Heart left ventricle (tissue), 16 donors: ENCODE results near the gene TMEM40. TPM values are rescaled to one million over a fixed set of nuclear protein-coding genes. Genes with fewer than 3 reads are reported as not detected.

Experiments used
- ATAC-seq, 4 donors: fragments of 200-7000 bp; cut with Tn5 transposase; one replicate each; pipeline ENCODE4 v1.9.1; 2020 to 2022; ENCODE audit warnings: moderate library complexity in 4 of 4, mild to moderate bottlenecking in 3 of 4, moderate number of reproducible peaks in 1 of 4
- DNase-seq, 5 donors: peaks; one replicate each; pipeline ENCODE4 v3.0.0-alpha.2; 2020
- H3K27ac ChIP-seq, 12 donors: fragments of 200-600 bp; sonication (generic) in 4 of 12; one replicate each; pipeline versions ENCODE4 v1.5.0 to v1.8.0; 2016 to 2022; ENCODE audit warnings: mild to moderate bottlenecking in 2 of 12
- H3K27me3 ChIP-seq, 9 donors: fragments of 200-600 bp; sonication (generic) in 2 of 9; one replicate each; pipeline versions ENCODE4 v1.5.1 to v1.8.0; 2016 to 2022; ENCODE audit warnings: mild to moderate bottlenecking in 3 of 9
- H3K36me3 ChIP-seq, 9 donors: fragments of 200-600 bp; sonication (generic) in 2 of 9; one replicate each; pipeline versions ENCODE4 v1.5.0 to v1.8.0; 2018 to 2022; ENCODE audit warnings: mild to moderate bottlenecking in 2 of 9
- H3K4me1 ChIP-seq, 12 donors: fragments of 200-600 bp; sonication (generic) in 4 of 12; one replicate each; pipeline versions ENCODE4 v1.5.0 to v1.8.0; 2016 to 2022; ENCODE audit warnings: mild to moderate bottlenecking in 3 of 12
- H3K4me3 ChIP-seq, 12 donors: fragments of 200-600 bp; sonication (generic) in 4 of 12; one replicate each; pipeline versions ENCODE4 v1.5.0 to v1.8.0; 2017 to 2022; ENCODE audit warnings: mild to moderate bottlenecking in 9 of 12, moderate library complexity in 4 of 12
- H3K9me3 ChIP-seq, 12 donors: fragments of 200-600 bp; sonication (generic) in 4 of 12; one replicate each; pipeline versions ENCODE4 v1.5.0 to v1.8.0; 2016 to 2022; ENCODE audit warnings: mild to moderate bottlenecking in 1 of 12
- POLR2A ChIP-seq, 2 donors: fragments of 450-650 bp; IDR thresholded peaks; one replicate each; pipeline ENCODE4 v1.6.1; 2017; ENCODE audit warnings: antibody characterized with exemption in 2 of 2, mild to moderate bottlenecking in 2 of 2, moderate library complexity in 2 of 2
- WGBS, 4 donors: extraction: QIAGEN DNeasy Blood & Tissue Kit in 2 of 4; methylation state at CpG; one replicate each; pipeline versions ENCODE4 v1.1.5 to v1.1.7; 2013 to 2018; 5-methylcytosine and 5-hydroxymethylcytosine counted together
- intact Hi-C, 10 donors: fragments of 100-400 bp; cut with DNase I; formaldehyde crosslinking; loops; one replicate each; pipeline versions ENCODE4 v1.11.1 to v1.14.2; 2022
- polyA plus RNA-seq, 2 donors: library from polyadenylated mRNA; stranded (reverse); fragments of 200-250 nt; gene quantifications; one replicate each; pipeline ENCODE4 v1.2.3, GENCODE V29; 2013
- total RNA-seq, 9 donors: library from RNA; depleted of rRNA in 2 of 9; stranded (reverse); fragments of >200 nt in 2 of 9; fragmentation: NEBNext Ultra II Directional in 3 of 9; extraction: Animal tissue kit (Norgen Biotek cat#: 25700) in 3 of 9; gene quantifications; one replicate each; pipeline versions ENCODE4 v1.1.0 to v1.2.4, GENCODE V29; 2016 to 2023
- TF ChIP-seq, protein P1 (sequence below), 12 donors: fragments of 200-600 bp; sonication (generic) in 4 of 12; IDR thresholded peaks; one replicate each; pipeline versions ENCODE4 v1.5.0 to v1.8.0; 2018 to 2022; ENCODE audit warnings: antibody characterized with exemption in 12 of 12, mild to moderate bottlenecking in 5 of 12
- donor health status: ischemic (EF 13 %, LVEDD 7.1; RV severe dilation, severe dysfunction).
- donor health status: healthy with polysubstance abuse.
- donor health status: DM: no; HTN: yes; CAD: no.
- donor health status: DM: no; HTN: no; CAD: no.
- donor health status: ischemic (EF 25% LVEDD 6.9; RV normal size, moderate dysfunction).
- donor health status: ischemic (EF 25% LVEDD 5.7; RV mildly dilated, moderate dysfunction).
- donor health status: healthy.
- donor health status: DM: yes; HTN: yes; CAD: no.
- donor health status: ischemic (EF 35%, LVEDD 5.7; RV mildly dilated, moderate dysfunction).
- donor health status: nonischemic (EF 11% LVEDD 7.7; RV severe dilation, severe dysfunction).
- donor health status: DM: yes; HTN: yes; CAD: no.
- donor health status: PGD.
- donor health status: ischemic (EF 29% LVEDD 5.4; RV normal size, mild dysfunction).
- donor health status: nonischemic (EF 23%, LVEDD 6.1; RV moderate dilation, normal function).

The TMEM40 gene
- total and polyA plus RNA-seq, 11 donors = 0.82 to 10.5 (median 2.9) TPM; not detected in 1

DNA sequence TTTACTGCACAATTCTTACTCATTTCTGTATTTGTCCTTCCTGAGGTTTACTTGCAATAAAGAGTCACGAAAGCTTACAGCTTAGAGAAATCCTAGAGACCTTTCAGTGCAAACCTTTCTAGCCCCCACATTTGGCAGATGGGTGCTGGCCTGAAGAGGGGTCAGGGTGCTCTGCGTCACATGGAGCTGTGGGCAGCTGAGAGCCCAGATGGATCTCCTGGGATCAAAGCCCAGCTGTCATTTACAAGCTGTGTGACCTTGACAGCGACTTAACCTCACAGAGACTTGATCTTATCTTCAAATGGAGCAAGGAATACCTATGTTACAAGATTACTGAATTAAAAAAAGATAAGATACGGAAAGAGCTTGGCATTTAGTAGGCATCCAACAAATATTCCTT lies 71.1 kb downstream of the TMEM40 start:
- no peak for DNase-seq
- TF ChIP-seq POLR2A (IDR thresholded peaks at IDR 0.05) = no peak
- TF ChIP-seq, protein P1, sequence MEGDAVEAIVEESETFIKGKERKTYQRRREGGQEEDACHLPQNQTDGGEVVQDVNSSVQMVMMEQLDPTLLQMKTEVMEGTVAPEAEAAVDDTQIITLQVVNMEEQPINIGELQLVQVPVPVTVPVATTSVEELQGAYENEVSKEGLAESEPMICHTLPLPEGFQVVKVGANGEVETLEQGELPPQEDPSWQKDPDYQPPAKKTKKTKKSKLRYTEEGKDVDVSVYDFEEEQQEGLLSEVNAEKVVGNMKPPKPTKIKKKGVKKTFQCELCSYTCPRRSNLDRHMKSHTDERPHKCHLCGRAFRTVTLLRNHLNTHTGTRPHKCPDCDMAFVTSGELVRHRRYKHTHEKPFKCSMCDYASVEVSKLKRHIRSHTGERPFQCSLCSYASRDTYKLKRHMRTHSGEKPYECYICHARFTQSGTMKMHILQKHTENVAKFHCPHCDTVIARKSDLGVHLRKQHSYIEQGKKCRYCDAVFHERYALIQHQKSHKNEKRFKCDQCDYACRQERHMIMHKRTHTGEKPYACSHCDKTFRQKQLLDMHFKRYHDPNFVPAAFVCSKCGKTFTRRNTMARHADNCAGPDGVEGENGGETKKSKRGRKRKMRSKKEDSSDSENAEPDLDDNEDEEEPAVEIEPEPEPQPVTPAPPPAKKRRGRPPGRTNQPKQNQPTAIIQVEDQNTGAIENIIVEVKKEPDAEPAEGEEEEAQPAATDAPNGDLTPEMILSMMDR (IDR thresholded peaks at IDR 0.05) = no peak
- H3K4me1 ChIP-seq = peaks cover 0 to under 1% (median 0%) of the 10 kb centered on the region in 12 donors
- H3K9me3 ChIP-seq = no peaks in the 10 kb centered on the region
- no peak overlapping the region for H3K4me3 ChIP-seq
- intact Hi-C loops = no loop called here
- no peaks in the 10 kb centered on the region for H3K27me3 ChIP-seq
- no peaks in the 10 kb centered on the region for H3K36me3 ChIP-seq
- peak in 1 of 4 donors; percentile 75 for ATAC-seq
- no peak overlapping the region for H3K27ac ChIP-seq
- WGBS, 4 donors = 49 to 60% (median 53%) methylated on average over 3 to 4 of the region's 4 CpGs

DNA sequence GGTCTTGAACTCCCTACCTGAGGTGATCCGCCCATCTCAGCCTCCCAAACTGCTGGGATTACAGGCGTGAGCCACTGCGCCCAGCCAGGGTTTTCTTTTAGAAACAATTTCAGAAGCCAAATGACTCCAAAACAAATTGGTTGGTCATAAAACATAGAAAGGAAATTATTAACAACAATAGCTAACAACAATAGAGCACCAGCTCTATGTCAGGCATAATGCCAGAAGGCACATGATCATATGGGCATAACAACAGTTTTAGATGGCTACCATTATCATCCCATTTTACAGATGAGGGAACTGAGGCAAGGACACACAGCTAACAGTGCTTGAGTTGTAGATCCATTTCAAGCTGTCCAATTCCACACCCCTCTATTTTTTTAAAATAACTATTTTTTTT lies 73.0 kb downstream of the TMEM40 start:
- 77 to 89% (median 84%) methylated on average over 3 of the region's 3 CpGs for WGBS, 4 donors
- no peaks in the 10 kb centered on the region for H3K9me3 ChIP-seq

More for the DNA sequence above, 73.0 kb downstream of the TMEM40 start:
- no peak overlapping the region for H3K4me3 ChIP-seq
- no peaks in the 10 kb centered on the region for H3K27me3 ChIP-seq
- ATAC-seq = no peak
- H3K4me1 ChIP-seq = peaks cover 0 to 18% (median 11%) of the 10 kb centered on the region in 12 donors
- no peaks in the 10 kb centered on the region for H3K36me3 ChIP-seq
- DNase-seq = no peak
- H3K27ac ChIP-seq = no peak overlapping the region
- intact Hi-C loops = no loop called here
- TF ChIP-seq, protein P1 (IDR thresholded peaks at IDR 0.05) = no peak
- TF ChIP-seq POLR2A (IDR thresholded peaks at IDR 0.05) = no peak

Other genes starting within 250 kb of the TMEM40 start
- 10 to 100 TPM in 1 of 9 donors, 1 to 10 TPM in 4, under 1 TPM in 1, not detected in 3; 0.42 to 11.4 (median 1.7) TPM for gene MKRN2OS, start 213.8 kb downstream of the TMEM40 start, total RNA-seq
- 1 to 10 TPM in 1 of 2 donors, not detected in 1; 1.1 TPM for gene MKRN2OS, start 213.8 kb downstream of the TMEM40 start, polyA plus RNA-seq
- 10 to 100 TPM; 27.6 to 42.2 (median 32.9) TPM for gene MKRN2, start 202.2 kb downstream of the TMEM40 start, total RNA-seq
- gene MKRN2, start 202.2 kb downstream of the TMEM40 start, polyA plus RNA-seq = 10 to 100 TPM; 23.2 to 33.9 TPM
- 100 to 1,000 TPM in 8 of 9 donors, 10 to 100 TPM in 1; 99.2 to 197 (median 135) TPM for gene RAF1, start 95.1 kb downstream of the TMEM40 start, total RNA-seq
- 100 to 1,000 TPM in 1 of 2 donors, 10 to 100 TPM in 1; 62.7 to 159 TPM for gene RAF1, start 95.1 kb downstream of the TMEM40 start, polyA plus RNA-seq
- 10 to 100 TPM; 44.6 to 87.5 (median 68.6) TPM for gene CAND2, start 37.4 kb upstream of the TMEM40 start, total RNA-seq
- gene CAND2, start 37.4 kb upstream of the TMEM40 start, polyA plus RNA-seq = 10 to 100 TPM; 11.7 to 36.2 TPM
- 1,000 to 10,000 TPM in 3 of 9 donors, 100 to 1,000 TPM in 6; 377 to 1,128 (median 947) TPM for gene RPL32, start 82.3 kb upstream of the TMEM40 start, total RNA-seq
- 1,000 to 10,000 TPM; 1,409 to 1,620 TPM for gene RPL32, start 82.3 kb upstream of the TMEM40 start, polyA plus RNA-seq